HFFc6 (cell line): ENCODE data around the gene CABLES2. TPM values are rescaled to one million over a fixed set of nuclear protein-coding genes. Genes with fewer than 3 reads are reported as not detected.

Experiments used
- DNase-seq: peaks from one replicate; pipeline ENCODE4 v3.0.0-alpha.2; 2018
- H3K27ac Mint-ChIP-seq: 2 replicates; pipeline ENCODE4 v1.8.0; 2020; ENCODE audit warnings: mild to moderate bottlenecking, mixed read lengths
- H3K27me3 Mint-ChIP-seq: 2 replicates; pipeline ENCODE4 v1.8.0; 2021; ENCODE audit warnings: mild to moderate bottlenecking, moderate library complexity, mixed read lengths; ENCODE audit not compliant: insufficient read depth
- H3K36me3 Mint-ChIP-seq: 2 replicates; pipeline ENCODE4 v1.8.0; 2021; ENCODE audit warnings: low read depth, mixed read lengths
- H3K4me1 Mint-ChIP-seq: 2 replicates; pipeline ENCODE4 v1.8.0; 2020; ENCODE audit warnings: low read depth, mixed read lengths
- H3K4me3 Mint-ChIP-seq: 2 replicates; pipeline ENCODE4 v1.8.0; 2020; ENCODE audit warnings: mild to moderate bottlenecking, moderate library complexity, mixed read lengths
- H3K9me3 Mint-ChIP-seq: 2 replicates; pipeline ENCODE4 v1.8.0; 2020; ENCODE audit warnings: mild to moderate bottlenecking, mixed read lengths
- total RNA-seq, 6 experiments: library from RNA; stranded (reverse); fragmentation: NEBNext Ultra II Directional; extraction: Animal tissue kit (Norgen Biotek cat#: 25700); gene quantifications; 2 replicates in 1 of 6; 3 replicates in 5 of 6; pipeline ENCODE4 v1.2.3, GENCODE V29; 2021
- TF ChIP-seq, protein P1 (sequence below): fragments of 200-600 bp; sonication (generic); IDR thresholded peaks from 2 replicates; pipeline ENCODE4 v1.5.0; 2021; ENCODE audit warnings: antibody characterized with exemption, mild to moderate bottlenecking

The CABLES2 gene
- total RNA-seq, 6 experiments from 2014 or later, result 4.9 to 7.0 (median 6.6) TPM

DNA sequence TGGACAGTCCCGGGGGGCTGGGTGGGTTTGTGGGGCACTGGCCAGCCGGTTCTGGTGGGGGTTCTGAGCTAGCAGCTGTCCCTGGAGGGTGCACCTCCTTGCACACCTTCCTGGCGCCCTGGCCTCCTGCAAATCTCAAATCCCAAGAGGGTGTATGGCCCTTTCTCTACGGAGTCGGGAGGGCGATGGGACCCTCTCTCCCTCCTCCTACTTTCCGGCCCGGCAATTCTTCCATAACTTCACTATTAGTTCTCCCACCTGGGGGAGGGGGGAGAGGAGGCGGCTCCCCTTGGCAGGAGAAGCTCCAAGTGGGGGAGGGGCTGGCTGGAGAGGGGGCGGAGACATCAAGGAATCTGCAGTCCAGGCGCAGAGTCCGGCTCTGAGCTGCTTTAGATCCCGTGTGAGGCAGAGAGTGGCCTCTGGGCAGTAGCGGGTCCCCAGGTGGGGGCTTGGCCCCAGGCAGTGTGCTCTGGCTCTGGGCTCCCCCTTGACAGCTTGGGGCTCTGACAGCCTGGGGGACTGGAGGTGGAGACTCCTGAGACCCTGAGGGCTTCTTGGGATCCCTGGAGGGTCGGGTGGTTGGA, 38.6 kb downstream of the CABLES2 start:
- H3K36me3 Mint-ChIP-seq, result no peaks in the 10 kb centered on the region
- TF ChIP-seq, protein P1, sequence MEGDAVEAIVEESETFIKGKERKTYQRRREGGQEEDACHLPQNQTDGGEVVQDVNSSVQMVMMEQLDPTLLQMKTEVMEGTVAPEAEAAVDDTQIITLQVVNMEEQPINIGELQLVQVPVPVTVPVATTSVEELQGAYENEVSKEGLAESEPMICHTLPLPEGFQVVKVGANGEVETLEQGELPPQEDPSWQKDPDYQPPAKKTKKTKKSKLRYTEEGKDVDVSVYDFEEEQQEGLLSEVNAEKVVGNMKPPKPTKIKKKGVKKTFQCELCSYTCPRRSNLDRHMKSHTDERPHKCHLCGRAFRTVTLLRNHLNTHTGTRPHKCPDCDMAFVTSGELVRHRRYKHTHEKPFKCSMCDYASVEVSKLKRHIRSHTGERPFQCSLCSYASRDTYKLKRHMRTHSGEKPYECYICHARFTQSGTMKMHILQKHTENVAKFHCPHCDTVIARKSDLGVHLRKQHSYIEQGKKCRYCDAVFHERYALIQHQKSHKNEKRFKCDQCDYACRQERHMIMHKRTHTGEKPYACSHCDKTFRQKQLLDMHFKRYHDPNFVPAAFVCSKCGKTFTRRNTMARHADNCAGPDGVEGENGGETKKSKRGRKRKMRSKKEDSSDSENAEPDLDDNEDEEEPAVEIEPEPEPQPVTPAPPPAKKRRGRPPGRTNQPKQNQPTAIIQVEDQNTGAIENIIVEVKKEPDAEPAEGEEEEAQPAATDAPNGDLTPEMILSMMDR, result no peak
- no peak overlapping the region for H3K27ac Mint-ChIP-seq
- H3K4me3 Mint-ChIP-seq, result no peak overlapping the region
- DNase-seq, result no peak
- H3K4me1 Mint-ChIP-seq, result peaks cover 17% of the 10 kb centered on the region
- H3K9me3 Mint-ChIP-seq, result peaks cover 3% of the 10 kb centered on the region; the same call in 1 of the 2 replicates
- H3K27me3 Mint-ChIP-seq, result peaks cover 5% of the 10 kb centered on the region

DNA sequence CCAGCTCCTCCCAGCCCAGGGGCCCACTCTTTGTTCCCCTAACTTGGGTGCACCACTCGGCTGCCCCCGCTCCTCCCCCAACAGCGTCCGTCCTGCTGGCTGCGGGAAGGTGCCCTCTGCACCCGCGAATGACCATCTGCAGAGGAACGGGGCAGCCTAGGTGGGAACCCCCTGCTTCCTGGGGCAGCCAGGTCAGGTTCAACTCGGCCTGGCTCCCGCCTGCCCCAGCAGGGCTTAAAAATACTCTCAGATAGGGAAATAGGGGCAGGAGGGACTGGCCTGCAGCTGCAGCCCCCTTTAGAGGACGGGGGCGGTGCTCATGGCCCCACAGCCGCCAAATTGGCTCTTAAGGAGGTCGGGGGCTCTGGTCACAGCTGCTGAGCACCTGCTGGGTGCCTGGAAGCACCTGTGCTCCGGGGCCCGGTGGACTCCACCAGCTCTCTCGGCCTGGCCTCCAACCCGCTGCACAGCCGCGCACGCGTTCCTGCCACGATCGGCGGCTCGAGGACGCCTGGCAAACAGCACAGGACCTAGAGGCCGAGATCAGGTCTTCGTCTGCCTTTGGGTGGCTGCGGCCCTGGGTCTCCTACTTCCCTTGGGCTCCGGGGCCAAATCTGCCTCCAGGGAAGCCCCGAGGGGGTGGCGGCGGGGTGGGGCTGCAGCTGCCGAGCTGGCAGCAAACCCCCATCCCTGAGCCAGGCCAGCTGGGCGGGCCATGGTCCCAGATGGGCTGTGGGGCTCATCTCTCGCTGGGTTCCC, 39.3 kb downstream of the CABLES2 start:
- DNase-seq, result no peak
- H3K36me3 Mint-ChIP-seq, result no peaks in the 10 kb centered on the region
- TF ChIP-seq, protein P1, result no peak
- H3K9me3 Mint-ChIP-seq, result no peaks in the 10 kb centered on the region
- no peak overlapping the region for H3K4me3 Mint-ChIP-seq
- H3K4me1 Mint-ChIP-seq, result peaks cover 17% of the 10 kb centered on the region
- no peak overlapping the region for H3K27ac Mint-ChIP-seq
- H3K27me3 Mint-ChIP-seq, result peaks cover 3% of the 10 kb centered on the region

GRCh38 chr20:62367136-62367632, 39.9 kb downstream of the CABLES2 start, which contains the start of gene LAMA5:
Gene LAMA5, minus strand, starts transcription at chr20:62367312. Its CDS starts 67 bp downstream, at chr20:62367245.
- Mint-ChIP-seq H3K36me3 (no peaks in the 10 kb centered on the region), H3K27ac (no peak within 1 kb of the TSS), H3K4me3 (no peak within 1 kb of the TSS), H3K9me3 (no peaks in the 10 kb centered on the region), H3K27me3 (peaks cover 5% of the 10 kb centered on the region), H3K4me1 (peaks cover 17% of the 10 kb centered on the region)
- TF ChIP-seq, protein P1, result no peak
- DNase-seq, result no peak

DNA sequence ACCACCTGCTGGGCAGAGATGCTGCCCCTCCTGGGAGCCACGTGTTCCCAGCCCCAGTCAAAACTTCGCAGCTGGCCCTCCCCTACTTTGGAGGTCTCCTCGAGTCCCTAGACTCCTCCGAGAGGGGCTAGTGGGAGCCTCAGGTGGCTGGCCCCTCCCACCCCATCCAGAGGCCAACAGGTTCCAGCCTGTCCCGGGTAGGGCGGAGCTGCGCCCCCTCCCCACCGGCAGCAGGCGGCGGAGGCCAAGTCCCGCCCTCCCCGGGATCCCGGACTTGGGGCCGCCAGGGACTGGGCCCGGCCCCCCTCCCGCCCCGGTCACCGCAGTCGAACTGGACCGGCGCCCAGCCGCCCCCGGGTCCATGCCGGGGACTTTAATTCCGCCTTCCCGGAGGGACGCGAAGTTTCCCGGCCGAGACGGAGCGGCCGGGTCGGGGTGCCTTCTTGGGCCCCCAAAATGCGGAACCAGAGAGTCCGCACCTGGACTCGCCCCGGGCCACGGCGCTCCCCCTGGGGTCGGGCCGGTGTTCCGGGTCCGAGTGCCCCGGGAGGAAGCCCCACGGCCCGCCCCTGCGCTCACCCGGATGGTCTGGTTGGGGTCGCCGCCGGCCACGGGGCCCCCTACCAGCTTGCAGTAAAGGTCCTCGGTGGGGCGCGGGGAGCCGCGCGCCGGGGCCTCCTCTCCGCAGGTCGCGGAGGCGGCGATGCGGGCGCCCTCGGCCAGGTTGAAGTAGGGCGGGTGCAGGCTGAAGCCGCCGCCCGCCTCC, 40.5 kb downstream of the CABLES2 start:
- Mint-ChIP-seq H3K27me3 (peaks cover 5% of the 10 kb centered on the region), H3K27ac (no peak overlapping the region), H3K4me3 (no peak overlapping the region), H3K4me1 (peaks cover 17% of the 10 kb centered on the region), H3K9me3 (no peaks in the 10 kb centered on the region), H3K36me3 (no peaks in the 10 kb centered on the region)
- DNase-seq, result no peak
- TF ChIP-seq, protein P1, result no peak

GRCh38 chr20:62365814-62366369, 41.2 kb downstream of the CABLES2 start:
- Mint-ChIP-seq H3K9me3 (no peaks in the 10 kb centered on the region), H3K4me1 (peaks cover 17% of the 10 kb centered on the region), H3K36me3 (no peaks in the 10 kb centered on the region), H3K27ac (no peak overlapping the region), H3K4me3 (no peak overlapping the region), H3K27me3 (peaks cover 5% of the 10 kb centered on the region)
- TF ChIP-seq, protein P1, result no peak
- DNase-seq, result no peak
